Measurements from ENCODE around the gene BAHCC1. TPM values are rescaled to one million over a fixed set of nuclear protein-coding genes. Genes with fewer than 3 reads are reported as not detected.

Gene BAHCC1
- total RNA-seq, 2 experiments from 2014 or later, result 0.20 to 0.41 TPM

- Histone ChIP-seq H3K27ac (ENCODE audit: low read depth in 1 of 2, low read length in 2 of 2) (no peak overlapping the region), H3K27me3 (ENCODE audit: control insufficient read depth in 1 of 2, insufficient read depth in 2 of 2, low read length in 2 of 2) (peaks cover 0 to 10% of the 10 kb centered on the region in 2 experiments), H3K4me1 (ENCODE audit: insufficient read depth, low read length) (peaks cover 5% of the 10 kb centered on the region), H3K36me3 (ENCODE audit: insufficient read depth, low read length) (no peaks in the 10 kb centered on the region), H3K4me3 (ENCODE audit: low read length) (no peak overlapping the region), H3K9me3 (ENCODE audit: control insufficient read depth in 1 of 2, insufficient read depth in 1 of 2, low read length in 2 of 2) (peaks cover 0 to 10% of the 10 kb centered on the region in 2 experiments)
- intact Hi-C loops (cut with DNase I, micrococcal nuclease), result no loop called here
- Mint-ChIP-seq H3K27ac (no peak overlapping the region), H3K36me3 (ENCODE audit: low read depth) (no peaks in the 10 kb centered on the region), H3K9me3 (no peaks in the 10 kb centered on the region), H3K27me3 (peaks cover 5% of the 10 kb centered on the region), H3K4me3 (no peak overlapping the region), H3K4me1 (ENCODE audit: low read depth) (no peaks in the 10 kb centered on the region)
- POLR2A ChIA-PET, result no interaction called here
- TF ChIP-seq CTCF (IDR thresholded peaks at IDR 0.05), result no peak
- CTCF ChIA-PET, result no interaction called here
- DNase-seq, result no peak
- no peak for ATAC-seq (ENCODE audit: poor library complexity)
Measured at GRCh38 chr17:81440511-81441244, 45.4 kb downstream of the BAHCC1 start.

GRCh38 chr17:81442791-81443190 is 47.5 kb downstream of the BAHCC1 start:
- no peaks in the 10 kb centered on the region for H3K36me3 Mint-ChIP-seq (ENCODE audit: low read depth)
- no peaks in the 10 kb centered on the region for H3K9me3 Mint-ChIP-seq
- Histone ChIP-seq H3K27me3 (ENCODE audit: control insufficient read depth in 1 of 2, insufficient read depth in 2 of 2, low read length in 2 of 2) (peaks cover 0 to 4% of the 10 kb centered on the region in 2 experiments), H3K9me3 (ENCODE audit: control insufficient read depth in 1 of 2, insufficient read depth in 1 of 2, low read length in 2 of 2) (no peaks in the 10 kb centered on the region), H3K36me3 (ENCODE audit: insufficient read depth, low read length) (no peaks in the 10 kb centered on the region), H3K27ac (ENCODE audit: low read depth in 1 of 2, low read length in 2 of 2) (no peak overlapping the region), H3K4me1 (ENCODE audit: insufficient read depth, low read length) (peaks cover 5% of the 10 kb centered on the region), H3K4me3 (ENCODE audit: low read length) (no peak overlapping the region)
- no peak overlapping the region for H3K27ac Mint-ChIP-seq
- H3K4me1 Mint-ChIP-seq (ENCODE audit: low read depth), result no peaks in the 10 kb centered on the region
- ATAC-seq (ENCODE audit: poor library complexity) (no peak), DNase-seq (no peak)
- peaks cover 4% of the 10 kb centered on the region for H3K27me3 Mint-ChIP-seq
- TF ChIP-seq CTCF (IDR thresholded peaks at IDR 0.05), result no peak
- intact Hi-C loops (cut with DNase I, micrococcal nuclease), result no loop called here
- no peak overlapping the region for H3K4me3 Mint-ChIP-seq
- ChIA-PET POLR2A (no interaction called here), CTCF (no interaction called here)

- Histone ChIP-seq H3K4me1 (ENCODE audit: insufficient read depth, low read length) (peaks cover 5% of the 10 kb centered on the region), H3K27ac (ENCODE audit: low read depth in 1 of 2, low read length in 2 of 2) (no peak overlapping the region), H3K9me3 (ENCODE audit: control insufficient read depth in 1 of 2, insufficient read depth in 1 of 2, low read length in 2 of 2) (no peaks in the 10 kb centered on the region), H3K36me3 (ENCODE audit: insufficient read depth, low read length) (no peaks in the 10 kb centered on the region), H3K27me3 (ENCODE audit: control insufficient read depth in 1 of 2, insufficient read depth in 2 of 2, low read length in 2 of 2) (peaks cover 0 to 4% of the 10 kb centered on the region in 2 experiments), H3K4me3 (ENCODE audit: low read length) (no peak overlapping the region)
- POLR2A ChIA-PET, result no interaction called here
- no peak overlapping the region for H3K4me3 Mint-ChIP-seq
- no peaks in the 10 kb centered on the region for H3K4me1 Mint-ChIP-seq (ENCODE audit: low read depth)
- intact Hi-C loops (cut with DNase I, micrococcal nuclease), result no loop called here
- peaks cover 4% of the 10 kb centered on the region for H3K27me3 Mint-ChIP-seq
- no peak overlapping the region for H3K27ac Mint-ChIP-seq
- H3K9me3 Mint-ChIP-seq, result no peaks in the 10 kb centered on the region
- ATAC-seq (ENCODE audit: poor library complexity) (no peak), DNase-seq (no peak)
- CTCF ChIA-PET, result no interaction called here
- no peaks in the 10 kb centered on the region for H3K36me3 Mint-ChIP-seq (ENCODE audit: low read depth)
- no peak for TF ChIP-seq CTCF (IDR thresholded peaks at IDR 0.05)
Measured at GRCh38 chr17:81443269-81443668, 48.0 kb downstream of the BAHCC1 start.

All from CD4-positive, alpha-beta T cell (primary cell).